Measurements from ENCODE around the gene WWC2.

DNA sequence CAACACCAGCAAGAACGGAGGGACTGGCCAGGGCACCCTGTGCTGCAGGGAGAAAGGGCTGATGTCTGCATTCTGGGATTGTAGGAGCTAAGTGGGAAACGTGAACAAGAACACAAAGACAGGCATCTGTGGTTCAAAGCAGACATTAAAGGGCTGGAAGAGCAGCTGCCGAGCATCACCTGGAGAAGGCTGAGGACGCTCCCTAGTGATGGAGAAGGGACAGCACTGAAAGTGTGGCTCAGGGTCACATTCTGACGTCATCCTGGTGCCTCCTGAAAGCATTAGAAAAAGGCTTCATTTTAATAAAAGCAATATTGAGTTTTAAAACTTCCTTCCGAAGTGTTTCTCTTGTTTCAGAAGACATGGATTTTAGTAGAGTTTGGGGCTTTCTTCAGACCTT lies 158.8 kb downstream of the WWC2 start:
- TF ChIP-seq FOXP2 (optimal IDR thresholded peaks at IDR 0.05; ENCODE audit: control extremely low read depth, extremely low read length, insufficient read depth) (no peak), EZH2 (IDR thresholded peaks at IDR 0.05) (no peak), POLR2AphosphoS5 (IDR thresholded peaks at IDR 0.05; ENCODE audit: borderline replicate concordance, low read depth, low read length) (no peak)
